ENCODE data around the gene RCN2. TPM values are rescaled to one million over a fixed set of nuclear protein-coding genes. Genes with fewer than 3 reads are reported as not detected.

Gene RCN2
- total and polyA plus RNA-seq, 2 experiments from 2014 or later, result 170 to 327 TPM

- peaks cover 13% of the 10 kb centered on the region for H3K27me3 Mint-ChIP-seq (ENCODE audit: insufficient read depth, low read depth, poor library complexity)
- no peak overlapping the region for H3K4me3 ChIP-seq
- peak; percentile 50 for DNase-seq (ENCODE audit: low spot score)
These were observed 28.3 kb upstream of the RCN2 start for GRCh38 chr15:76903251-76903681.

GRCh38 chr15:76904461-76905012 lies 27.0 kb upstream of the RCN2 start:
- peak overlapping the region; percentile 80; the same call in 1 of the 2 replicates for H3K27ac Mint-ChIP-seq
- peak overlapping the region; percentile 69; the same call in 1 of the 2 replicates for H3K27ac ChIP-seq (ENCODE audit: low read depth)
- peaks cover 19% of the 10 kb centered on the region for H3K4me1 ChIP-seq (ENCODE audit: insufficient read depth)
- H4K20me1 ChIP-seq (replicated peaks; ENCODE audit: insufficient read depth), result 0 out of 2 replicates have a peak, but pooled peaks cover 3% of the 10 kb centered on the region
- H3K9me2 ChIP-seq (ENCODE audit: insufficient read depth), result no peaks in the 10 kb centered on the region
- peak overlapping the region; percentile 91 for H3K4me2 ChIP-seq
- H3K4me3 ChIP-seq, result peak overlapping the region; percentile 74
- H3K79me2 ChIP-seq (replicated peaks; ENCODE audit: insufficient read depth), result peaks cover 7% of the 10 kb centered on the region
- H3K36me3 Mint-ChIP-seq (ENCODE audit: low read depth), result peaks cover 2% of the 10 kb centered on the region; the same call in 2 of the 3 replicates
- H3K4me3 Mint-ChIP-seq, result peak overlapping the region; percentile 89
- H3K27me3 Mint-ChIP-seq (ENCODE audit: insufficient read depth, low read depth, poor library complexity), result peaks cover 13% of the 10 kb centered on the region
- peaks cover 21% of the 10 kb centered on the region for H3K4me1 Mint-ChIP-seq
- H3K27me3 ChIP-seq (ENCODE audit: insufficient read depth), result peaks cover 15% of the 10 kb centered on the region
- H3F3A ChIP-seq (replicated peaks; ENCODE audit: low read depth), result peaks cover 7% of the 10 kb centered on the region; the same call in 1 of the 2 replicates
- ATAC-seq, result peak; percentile 58
- H3K36me3 ChIP-seq (ENCODE audit: insufficient read depth), result no peaks in the 10 kb centered on the region
- peak; percentile 76 for DNase-seq (ENCODE audit: low spot score)
- peaks cover 5% of the 10 kb centered on the region for H3K9me3 Mint-ChIP-seq
- peak overlapping the region; percentile 73 for H2AFZ ChIP-seq
- no peak for TF ChIP-seq ZNF114 (CRISPR knock-in tag; IDR thresholded peaks at IDR 0.05)
- TF ChIP-seq ZNF331 (CRISPR knock-in tag; IDR thresholded peaks at IDR 0.05; ENCODE audit: low read depth), result no peak
- no peak for TF ChIP-seq STAT1 (IDR thresholded peaks at IDR 0.05; ENCODE audit: unreplicated experiment)
- no peak for TF ChIP-seq CTCF (conservative IDR thresholded peaks at IDR 0.05; ENCODE audit: low read depth in 2 of 2)
- TF ChIP-seq EZH2phosphoT487 (IDR thresholded peaks at IDR 0.05; ENCODE audit: unreplicated experiment), result no peak
- no peak for TF ChIP-seq POLR2AphosphoS5 (IDR thresholded peaks at IDR 0.05; ENCODE audit: low read depth)
- peak; percentile 53 for TF ChIP-seq CREB1 (CRISPR knock-in tag; IDR thresholded peaks at IDR 0.05; ENCODE audit: low read depth)
- TF ChIP-seq, protein P1, sequence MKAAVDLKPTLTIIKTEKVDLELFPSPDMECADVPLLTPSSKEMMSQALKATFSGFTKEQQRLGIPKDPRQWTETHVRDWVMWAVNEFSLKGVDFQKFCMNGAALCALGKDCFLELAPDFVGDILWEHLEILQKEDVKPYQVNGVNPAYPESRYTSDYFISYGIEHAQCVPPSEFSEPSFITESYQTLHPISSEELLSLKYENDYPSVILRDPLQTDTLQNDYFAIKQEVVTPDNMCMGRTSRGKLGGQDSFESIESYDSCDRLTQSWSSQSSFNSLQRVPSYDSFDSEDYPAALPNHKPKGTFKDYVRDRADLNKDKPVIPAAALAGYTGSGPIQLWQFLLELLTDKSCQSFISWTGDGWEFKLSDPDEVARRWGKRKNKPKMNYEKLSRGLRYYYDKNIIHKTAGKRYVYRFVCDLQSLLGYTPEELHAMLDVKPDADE (IDR thresholded peaks at IDR 0.05), result 0 out of 2 replicates have a peak, but pooled peaks have one; percentile 29

More at GRCh38 chr15:76903251-76903681, 28.3 kb upstream of the RCN2 start:
- ATAC-seq, result no peak
- Histone ChIP-seq H3K4me1 (ENCODE audit: insufficient read depth) (peaks cover 19% of the 10 kb centered on the region), H3K36me3 (ENCODE audit: insufficient read depth) (no peaks in the 10 kb centered on the region), H3K27ac (ENCODE audit: low read depth) (no peak overlapping the region), H3K4me2 (no peak overlapping the region), H4K20me1 (replicated peaks; ENCODE audit: insufficient read depth) (0 out of 2 replicates have a peak, but pooled peaks cover 3% of the 10 kb centered on the region), H3K9me2 (ENCODE audit: insufficient read depth) (no peaks in the 10 kb centered on the region), H2AFZ (no peak overlapping the region), H3K79me2 (replicated peaks; ENCODE audit: insufficient read depth) (peaks cover 7% of the 10 kb centered on the region), H3K27me3 (ENCODE audit: insufficient read depth) (peaks cover 15% of the 10 kb centered on the region), H3F3A (replicated peaks; ENCODE audit: low read depth) (peaks cover 7% of the 10 kb centered on the region; the same call in 1 of the 2 replicates)
- Mint-ChIP-seq H3K9me3 (peaks cover 16% of the 10 kb centered on the region), H3K27ac (no peak overlapping the region), H3K4me1 (peaks cover 21% of the 10 kb centered on the region), H3K36me3 (ENCODE audit: low read depth) (peaks cover 14% of the 10 kb centered on the region; the same call in 2 of the 3 replicates), H3K4me3 (peak overlapping the region; percentile 89; the same call in 2 of the 3 replicates)
- TF ChIP-seq STAT1 (IDR thresholded peaks at IDR 0.05; ENCODE audit: unreplicated experiment), result no peak
- TF ChIP-seq CTCF (conservative IDR thresholded peaks at IDR 0.05; ENCODE audit: low read depth in 2 of 2), result peak; percentile 52 to 60
